ENCODE data around the gene RASGRF2.

The RASGRF2 gene

DNA sequence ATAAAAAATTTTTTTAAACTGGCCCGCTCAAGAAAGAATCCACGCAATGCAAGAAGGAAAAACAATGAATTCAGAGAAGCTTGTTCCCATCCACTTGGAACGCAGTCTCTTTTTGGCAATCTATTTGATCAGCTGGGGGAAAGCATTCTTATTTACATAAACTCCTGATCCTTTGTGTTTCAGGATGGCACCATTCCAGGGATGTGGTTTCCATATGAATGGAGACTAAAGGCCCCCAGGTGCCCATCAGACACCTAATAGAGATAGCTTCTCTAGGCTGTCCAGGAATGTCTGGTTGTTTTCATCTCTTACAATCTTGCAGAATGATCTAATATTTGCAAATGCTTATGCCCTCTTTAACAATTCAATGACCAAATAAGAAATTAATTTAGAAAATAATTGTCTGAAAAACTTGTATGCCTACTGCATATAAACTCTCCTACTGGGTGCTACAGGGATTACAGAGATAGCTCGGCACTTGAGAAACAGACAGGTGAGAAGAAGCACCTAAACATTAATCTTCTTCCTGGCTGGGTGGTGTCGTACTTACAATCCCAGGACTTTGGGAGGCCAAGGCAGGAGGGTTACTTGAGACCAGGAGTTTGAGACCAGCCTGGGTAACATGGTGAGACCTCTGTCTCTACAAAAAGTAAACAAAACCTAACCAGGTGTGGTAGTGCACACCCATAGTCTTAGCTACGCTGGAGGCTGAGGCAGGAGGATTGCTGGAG, 3.0 kb upstream of the RASGRF2 start:
- in situ Hi-C loops (cut with HindIII; ENCODE audit: low sequenced_read_pairs): loop anchor here (10.0 kb wide), 1 partner anchor 58 kb away; no protein-coding TSS in a partner anchor
- peak; percentile 41 for DNase-seq (ENCODE audit: low read depth)
- H3K4me3 ChIP-seq (ENCODE audit: low read depth, low read length): no peak overlapping the region
- TF ChIP-seq, protein P1, sequence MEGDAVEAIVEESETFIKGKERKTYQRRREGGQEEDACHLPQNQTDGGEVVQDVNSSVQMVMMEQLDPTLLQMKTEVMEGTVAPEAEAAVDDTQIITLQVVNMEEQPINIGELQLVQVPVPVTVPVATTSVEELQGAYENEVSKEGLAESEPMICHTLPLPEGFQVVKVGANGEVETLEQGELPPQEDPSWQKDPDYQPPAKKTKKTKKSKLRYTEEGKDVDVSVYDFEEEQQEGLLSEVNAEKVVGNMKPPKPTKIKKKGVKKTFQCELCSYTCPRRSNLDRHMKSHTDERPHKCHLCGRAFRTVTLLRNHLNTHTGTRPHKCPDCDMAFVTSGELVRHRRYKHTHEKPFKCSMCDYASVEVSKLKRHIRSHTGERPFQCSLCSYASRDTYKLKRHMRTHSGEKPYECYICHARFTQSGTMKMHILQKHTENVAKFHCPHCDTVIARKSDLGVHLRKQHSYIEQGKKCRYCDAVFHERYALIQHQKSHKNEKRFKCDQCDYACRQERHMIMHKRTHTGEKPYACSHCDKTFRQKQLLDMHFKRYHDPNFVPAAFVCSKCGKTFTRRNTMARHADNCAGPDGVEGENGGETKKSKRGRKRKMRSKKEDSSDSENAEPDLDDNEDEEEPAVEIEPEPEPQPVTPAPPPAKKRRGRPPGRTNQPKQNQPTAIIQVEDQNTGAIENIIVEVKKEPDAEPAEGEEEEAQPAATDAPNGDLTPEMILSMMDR (IDR thresholded peaks at IDR 0.05; ENCODE audit: low read depth, low read length, missing control alignments): no peak

DNA sequence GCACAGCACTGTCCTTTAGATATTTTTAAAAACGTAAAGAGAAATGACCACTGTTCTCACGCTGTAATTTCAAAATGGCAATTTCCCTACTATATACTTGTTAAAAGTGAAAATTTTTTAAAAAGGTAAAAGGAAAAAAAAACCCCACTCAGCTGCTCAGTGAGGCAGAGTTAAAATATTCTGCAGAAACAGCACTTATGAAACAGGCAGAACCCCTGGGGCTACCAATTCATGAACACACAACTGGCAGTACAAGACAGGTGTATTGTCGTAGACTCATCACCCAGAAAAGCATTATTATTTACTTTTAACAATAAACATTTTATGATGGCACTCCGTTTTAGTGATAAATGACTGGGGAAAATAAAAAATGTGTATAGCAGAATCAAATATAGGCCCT, 1.5 kb upstream of the RASGRF2 start:
- H3K4me3 ChIP-seq (ENCODE audit: low read depth, low read length): no peak overlapping the region
- TF ChIP-seq, protein P1 (IDR thresholded peaks at IDR 0.05; ENCODE audit: low read depth, low read length, missing control alignments): no peak
- DNase-seq (ENCODE audit: low read depth): no peak
- in situ Hi-C loops (cut with HindIII; ENCODE audit: low sequenced_read_pairs): loop anchor here (10.0 kb wide), 1 partner anchor 56 kb away; no protein-coding TSS in a partner anchor

GRCh38 chr5:80959138-80959537, 1.0 kb upstream of the RASGRF2 start:
- in situ Hi-C loops (cut with HindIII; ENCODE audit: low sequenced_read_pairs): loop anchor here (10.0 kb wide), 1 partner anchor 56 kb away; no protein-coding TSS in a partner anchor
- no peak for DNase-seq (ENCODE audit: low read depth)
- TF ChIP-seq, protein P1 (IDR thresholded peaks at IDR 0.05; ENCODE audit: low read depth, low read length, missing control alignments): no peak
- no peak overlapping the region for H3K4me3 ChIP-seq (ENCODE audit: low read depth, low read length)

- in situ Hi-C loops (cut with HindIII; ENCODE audit: low sequenced_read_pairs): no loop called here
- TF ChIP-seq, protein P1 (IDR thresholded peaks at IDR 0.05; ENCODE audit: low read depth, low read length, missing control alignments): no peak
- DNase-seq (ENCODE audit: low read depth): no peak
- peak overlapping the region; percentile 59 for H3K4me3 ChIP-seq (ENCODE audit: low read depth, low read length)
These were observed 590 bp downstream of the RASGRF2 start for GRCh38 chr5:80960531-80961375.

GRCh38 chr5:80961376-80962281, 1.5 kb downstream of the RASGRF2 start:
- TF ChIP-seq, protein P1 (IDR thresholded peaks at IDR 0.05; ENCODE audit: low read depth, low read length, missing control alignments): no peak
- DNase-seq (ENCODE audit: low read depth): no peak
- H3K4me3 ChIP-seq (ENCODE audit: low read depth, low read length): peak overlapping the region; percentile 59
- in situ Hi-C loops (cut with HindIII; ENCODE audit: low sequenced_read_pairs): no loop called here
